GM23338 (cell line): ENCODE data around the gene SHC4. TPM values are rescaled to one million over a fixed set of nuclear protein-coding genes. Genes with fewer than 3 reads are reported as not detected.

Source experiments
- ATAC-seq: fragments of 200-7000 bp; cut with Tn5 transposase; 3 replicates; pipeline ENCODE4 v1.9.1; 2020
- DNase-seq: peaks from one replicate; pipeline ENCODE4 v3.0.0-alpha.2; 2015; ENCODE audit warnings: low spot score
- H2AFZ ChIP-seq: fragments of 200-600 bp; sonication (generic); 2 replicates; pipeline ENCODE4 v1.8.0; 2016; ENCODE audit warnings: antibody characterized with exemption, mild to moderate bottlenecking, moderate library complexity
- H3F3A ChIP-seq: fragments of 200-600 bp; sonication (generic); replicated peaks from 2 replicates; pipeline ENCODE4 v1.8.0; 2017; ENCODE audit warnings: antibody characterized with exemption, mixed run types, low read depth
- H3K27ac ChIP-seq: fragments of 200-600 bp; sonication (generic); 2 replicates; pipeline ENCODE4 v1.6.1; 2016; ENCODE audit warnings: low read depth
- H3K27me3 ChIP-seq: fragments of 200-600 bp; sonication (generic); 2 replicates; pipeline ENCODE4 v1.8.0; 2016; ENCODE audit warnings: mild to moderate bottlenecking, mixed run types, moderate library complexity; ENCODE audit not compliant: insufficient read depth
- H3K36me3 ChIP-seq: fragments of 200-600 bp; sonication (generic); 2 replicates; pipeline ENCODE4 v1.8.0; 2016; ENCODE audit warnings: mild to moderate bottlenecking; ENCODE audit not compliant: insufficient read depth
- H3K4me1 ChIP-seq: fragments of 200-600 bp; sonication (generic); 2 replicates; pipeline ENCODE4 v1.8.0; 2016; ENCODE audit warnings: mild to moderate bottlenecking, moderate library complexity; ENCODE audit not compliant: insufficient read depth
- H3K4me2 ChIP-seq: fragments of 200-600 bp; sonication (generic); 2 replicates; pipeline ENCODE4 v1.7.1; 2017; ENCODE audit warnings: mixed run types
- H3K4me3 ChIP-seq: fragments of 200-600 bp; sonication (generic); 2 replicates; pipeline ENCODE4 v1.6.1; 2016; ENCODE audit warnings: mixed run types
- H3K79me2 ChIP-seq: fragments of 200-600 bp; sonication (generic); replicated peaks from 2 replicates; pipeline ENCODE4 v1.8.0; 2017; ENCODE audit warnings: mild to moderate bottlenecking; ENCODE audit not compliant: insufficient read depth
- H3K9me2 ChIP-seq: fragments of 200-600 bp; sonication (generic); 2 replicates; pipeline ENCODE4 v1.8.0; 2017; ENCODE audit not compliant: insufficient read depth
- H4K20me1 ChIP-seq: fragments of 200-600 bp; sonication (generic); replicated peaks from 2 replicates; pipeline ENCODE4 v1.8.0; 2017; ENCODE audit warnings: mild to moderate bottlenecking; ENCODE audit not compliant: insufficient read depth
- H3K27ac Mint-ChIP-seq: 2 replicates; pipeline ENCODE4 v1.8.0; 2020; ENCODE audit warnings: inconsistent platforms, mild to moderate bottlenecking, moderate library complexity, mixed read lengths
- H3K27me3 Mint-ChIP-seq: 3 replicates; pipeline ENCODE4 v1.8.0; 2022; ENCODE audit warnings: low read depth, mild to moderate bottlenecking, moderate library complexity, mixed read lengths, inconsistent platforms; ENCODE audit not compliant: insufficient read depth, poor library complexity
- H3K36me3 Mint-ChIP-seq: 3 replicates; pipeline ENCODE4 v1.8.0; 2021; ENCODE audit warnings: low read depth, mild to moderate bottlenecking, inconsistent platforms, moderate library complexity, mixed read lengths
- H3K4me1 Mint-ChIP-seq: 3 replicates; pipeline ENCODE4 v1.8.0; 2020; ENCODE audit warnings: mild to moderate bottlenecking, inconsistent platforms, mixed read lengths
- H3K4me3 Mint-ChIP-seq: 3 replicates; pipeline ENCODE4 v1.8.0; 2021; ENCODE audit warnings: moderate library complexity, mild to moderate bottlenecking, inconsistent platforms, mixed read lengths
- H3K9me3 Mint-ChIP-seq: 3 replicates; pipeline ENCODE4 v1.8.0; 2020; ENCODE audit warnings: moderate library complexity, mild to moderate bottlenecking, inconsistent platforms, mixed read lengths
- CREB1 ChIP-seq: fragments of 250-450 bp; sonication (Bioruptor Pico); IDR thresholded peaks from 2 replicates; pipeline ENCODE4 v1.5.0; 2020; ENCODE audit warnings: low read depth, mild to moderate bottlenecking, moderate library complexity
- JUNB ChIP-seq: IDR thresholded peaks from one replicate; pipeline ENCODE4 v1.6.1; 2016; ENCODE audit warnings: antibody characterized with exemption; ENCODE audit not compliant: unreplicated experiment
- ZNF114 ChIP-seq: fragments of 250-450 bp; sonication (Bioruptor Pico); IDR thresholded peaks from 2 replicates; pipeline ENCODE4 v1.5.0; 2020; ENCODE audit warnings: mild to moderate bottlenecking, moderate library complexity
- ZNF331 ChIP-seq: fragments of 250-450 bp; sonication (Bioruptor Pico); IDR thresholded peaks from 2 replicates; pipeline ENCODE4 v1.5.0; 2020; ENCODE audit warnings: low read depth, mild to moderate bottlenecking, moderate library complexity
- polyA plus RNA-seq: library from polyadenylated mRNA; unstranded; fragments of >200 nt; fragmentation: Nextera tagmentation; extraction: Ambion mirVana; gene quantifications from 2 replicates; pipeline ENCODE4 v1.2.1, GENCODE V29; 2016
- total RNA-seq: library from RNA; depleted of rRNA; stranded (reverse); fragments of >200 nt; shearing (Covaris generic); gene quantifications from 2 replicates; pipeline ENCODE4 v1.2.3, GENCODE V29; 2014
- TF ChIP-seq, protein P1 (sequence below): fragments of 250-450 bp; sonication (Bioruptor Pico); IDR thresholded peaks from 2 replicates; pipeline ENCODE4 v1.5.0; 2020; ENCODE audit warnings: mild to moderate bottlenecking, moderate library complexity

SHC4 gene
- total and polyA plus RNA-seq, 2 experiments from 2014 or later: 0.21 to 0.32 TPM

- TF ChIP-seq, protein P1, sequence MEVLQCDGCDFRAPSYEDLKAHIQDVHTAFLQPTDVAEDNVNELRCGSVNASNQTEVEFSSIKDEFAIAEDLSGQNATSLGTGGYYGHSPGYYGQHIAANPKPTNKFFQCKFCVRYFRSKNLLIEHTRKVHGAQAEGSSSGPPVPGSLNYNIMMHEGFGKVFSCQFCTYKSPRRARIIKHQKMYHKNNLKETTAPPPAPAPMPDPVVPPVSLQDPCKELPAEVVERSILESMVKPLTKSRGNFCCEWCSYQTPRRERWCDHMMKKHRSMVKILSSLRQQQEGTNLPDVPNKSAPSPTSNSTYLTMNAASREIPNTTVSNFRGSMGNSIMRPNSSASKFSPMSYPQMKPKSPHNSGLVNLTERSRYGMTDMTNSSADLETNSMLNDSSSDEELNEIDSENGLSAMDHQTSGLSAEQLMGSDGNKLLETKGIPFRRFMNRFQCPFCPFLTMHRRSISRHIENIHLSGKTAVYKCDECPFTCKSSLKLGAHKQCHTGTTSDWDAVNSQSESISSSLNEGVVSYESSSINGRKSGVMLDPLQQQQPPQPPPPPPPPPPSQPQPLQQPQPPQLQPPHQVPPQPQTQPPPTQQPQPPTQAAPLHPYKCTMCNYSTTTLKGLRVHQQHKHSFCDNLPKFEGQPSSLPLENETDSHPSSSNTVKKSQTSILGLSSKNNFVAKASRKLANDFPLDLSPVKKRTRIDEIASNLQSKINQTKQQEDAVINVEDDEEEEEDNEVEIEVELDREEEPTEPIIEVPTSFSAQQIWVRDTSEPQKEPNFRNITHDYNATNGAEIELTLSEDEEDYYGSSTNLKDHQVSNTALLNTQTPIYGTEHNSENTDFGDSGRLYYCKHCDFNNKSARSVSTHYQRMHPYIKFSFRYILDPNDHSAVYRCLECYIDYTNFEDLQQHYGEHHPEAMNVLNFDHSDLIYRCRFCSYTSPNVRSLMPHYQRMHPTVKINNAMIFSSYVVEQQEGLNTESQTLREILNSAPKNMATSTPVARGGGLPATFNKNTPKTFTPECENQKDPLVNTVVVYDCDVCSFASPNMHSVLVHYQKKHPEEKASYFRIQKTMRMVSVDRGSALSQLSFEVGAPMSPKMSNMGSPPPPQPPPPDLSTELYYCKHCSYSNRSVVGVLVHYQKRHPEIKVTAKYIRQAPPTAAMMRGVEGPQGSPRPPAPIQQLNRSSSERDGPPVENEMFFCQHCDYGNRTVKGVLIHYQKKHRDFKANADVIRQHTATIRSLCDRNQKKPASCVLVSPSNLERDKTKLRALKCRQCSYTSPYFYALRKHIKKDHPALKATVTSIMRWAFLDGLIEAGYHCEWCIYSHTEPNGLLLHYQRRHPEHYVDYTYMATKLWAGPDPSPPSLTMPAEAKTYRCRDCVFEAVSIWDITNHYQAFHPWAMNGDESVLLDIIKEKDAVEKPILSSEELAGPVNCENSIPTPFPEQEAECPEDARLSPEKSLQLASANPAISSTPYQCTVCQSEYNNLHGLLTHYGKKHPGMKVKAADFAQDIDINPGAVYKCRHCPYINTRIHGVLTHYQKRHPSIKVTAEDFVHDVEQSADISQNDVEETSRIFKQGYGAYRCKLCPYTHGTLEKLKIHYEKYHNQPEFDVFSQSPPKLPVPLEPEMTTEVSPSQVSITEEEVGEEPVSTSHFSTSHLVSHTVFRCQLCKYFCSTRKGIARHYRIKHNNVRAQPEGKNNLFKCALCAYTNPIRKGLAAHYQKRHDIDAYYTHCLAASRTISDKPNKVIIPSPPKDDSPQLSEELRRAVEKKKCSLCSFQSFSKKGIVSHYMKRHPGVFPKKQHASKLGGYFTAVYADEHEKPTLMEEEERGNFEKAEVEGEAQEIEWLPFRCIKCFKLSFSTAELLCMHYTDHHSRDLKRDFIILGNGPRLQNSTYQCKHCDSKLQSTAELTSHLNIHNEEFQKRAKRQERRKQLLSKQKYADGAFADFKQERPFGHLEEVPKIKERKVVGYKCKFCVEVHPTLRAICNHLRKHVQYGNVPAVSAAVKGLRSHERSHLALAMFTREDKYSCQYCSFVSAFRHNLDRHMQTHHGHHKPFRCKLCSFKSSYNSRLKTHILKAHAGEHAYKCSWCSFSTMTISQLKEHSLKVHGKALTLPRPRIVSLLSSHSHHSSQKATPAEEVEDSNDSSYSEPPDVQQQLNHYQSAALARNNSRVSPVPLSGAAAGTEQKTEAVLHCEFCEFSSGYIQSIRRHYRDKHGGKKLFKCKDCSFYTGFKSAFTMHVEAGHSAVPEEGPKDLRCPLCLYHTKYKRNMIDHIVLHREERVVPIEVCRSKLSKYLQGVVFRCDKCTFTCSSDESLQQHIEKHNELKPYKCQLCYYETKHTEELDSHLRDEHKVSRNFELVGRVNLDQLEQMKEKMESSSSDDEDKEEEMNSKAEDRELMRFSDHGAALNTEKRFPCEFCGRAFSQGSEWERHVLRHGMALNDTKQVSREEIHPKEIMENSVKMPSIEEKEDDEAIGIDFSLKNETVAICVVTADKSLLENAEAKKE: no peak
- TF ChIP-seq JUNB (no peak), CREB1 (CRISPR knock-in tag) (no peak), ZNF114 (CRISPR knock-in tag) (no peak)
Measured at GRCh38 chr15:48875241-48875960, 88.3 kb downstream of the SHC4 start (continued).

GRCh38 chr15:48872632-48873031, 91.1 kb downstream of the SHC4 start:
- Mint-ChIP-seq H3K9me3 (no peaks in the 10 kb centered on the region), H3K27ac (no peak overlapping the region), H3K4me1 (no peaks in the 10 kb centered on the region; the same call in 1 of the 3 replicates), H3K36me3 (no peaks in the 10 kb centered on the region), H3K4me3 (no peak overlapping the region), H3K27me3 (no peaks in the 10 kb centered on the region)
- Histone ChIP-seq H3K27me3 (no peaks in the 10 kb centered on the region), H3K79me2 (no peaks in the 10 kb centered on the region), H3K9me2 (no peaks in the 10 kb centered on the region), H3K27ac (no peak overlapping the region), H3K4me3 (no peak overlapping the region), H3F3A (no peaks in the 10 kb centered on the region), H3K36me3 (no peaks in the 10 kb centered on the region), H3K4me2 (no peak overlapping the region), H4K20me1 (no peaks in the 10 kb centered on the region), H2AFZ (no peak overlapping the region), H3K4me1 (peaks cover 5% of the 10 kb centered on the region; the same call in 1 of the 2 replicates)
- no peak for TF ChIP-seq ZNF331 (CRISPR knock-in tag)
- no peak for DNase-seq
- no peak for ATAC-seq
